Gastroesophageal sphincter (tissue), 4 donors: ENCODE results near the gene SENP2. TPM values are rescaled to one million over a fixed set of nuclear protein-coding genes. Genes with fewer than 3 reads are reported as not detected.
A peak's percentile ranks its signal among the peaks of the same experiment; 100 is the strongest.
"Not testable (repeated sequence)": the region's sequence is repeated elsewhere in the genome, so short reads cannot be mapped to it uniquely, and the experiment has no call there.

ENCODE experiments used
- ATAC-seq: fragments of 150-250 bp; one replicate; pipeline ENCODE4 v1.9.1; 2016; ENCODE audit warnings: mild to moderate bottlenecking, moderate library complexity
- H3K27ac ChIP-seq, 4 donors: fragments of 200-600 bp; sonication (generic) in 3 of 4; 1 replicate in 3 of 4; 2 replicates in 1 of 4; pipeline ENCODE4 v1.5.1; 2016 to 2019
- H3K27me3 ChIP-seq: fragments of 200-600 bp; sonication (generic); one replicate; pipeline ENCODE4 v1.5.1; 2019
- H3K36me3 ChIP-seq, 2 donors: fragments of 200-600 bp; sonication (generic); one replicate each; pipeline ENCODE4 v1.5.1; 2019; ENCODE audit warnings: control low read depth in 1 of 2
- H3K4me1 ChIP-seq, 3 donors: fragments of 200-600 bp; sonication (generic); 1 replicate in 2 of 3; 2 replicates in 1 of 3; pipeline ENCODE4 v1.5.1; 2016 to 2019; ENCODE audit warnings: control low read depth in 2 of 3
- H3K4me3 ChIP-seq, 2 donors: fragments of 200-600 bp; sonication (generic); one replicate each; pipeline ENCODE4 v1.5.1; 2019; ENCODE audit warnings: mild to moderate bottlenecking in 1 of 2, moderate library complexity in 1 of 2
- H3K9me3 ChIP-seq, 3 donors: fragments of 200-600 bp; sonication (generic); one replicate each; pipeline ENCODE4 v1.5.1; 2017 to 2019; ENCODE audit warnings: control low read depth in 2 of 3
- CTCF ChIP-seq, 4 experiments: fragments of 200-600 bp in 2 of 4; fragments of 450-650 bp in 2 of 4; sonication (generic) in 1 of 4; IDR thresholded peaks; one replicate each; pipeline ENCODE4 v1.5.1; 2017 to 2019; ENCODE audit warnings: antibody characterized with exemption in 4 of 4, mild to moderate bottlenecking in 2 of 4, moderate library complexity in 2 of 4
- EP300 ChIP-seq: sonication (generic); formaldehyde crosslinking; IDR thresholded peaks from one replicate; pipeline ENCODE4 v1.6.1; 2017; ENCODE audit warnings: antibody characterized with exemption, mild to moderate bottlenecking
- POLR2A ChIP-seq, 2 donors: fragments of 450-650 bp; IDR thresholded peaks; one replicate each; pipeline ENCODE4 v1.6.1; 2017; ENCODE audit warnings: antibody characterized with exemption in 2 of 2, mild to moderate bottlenecking in 2 of 2, moderate library complexity in 1 of 2
- POLR2AphosphoS5 ChIP-seq: sonication (generic); formaldehyde crosslinking; IDR thresholded peaks from one replicate; pipeline ENCODE4 v1.6.1; 2017; ENCODE audit warnings: antibody characterized with exemption
- WGBS, 2 donors: methylation state at CpG; one replicate each; pipeline ENCODE4 v1.1.5; 2018; ENCODE audit warnings: low coverage in 1 of 2; 5-methylcytosine and 5-hydroxymethylcytosine counted together
- total RNA-seq, 4 donors: library from RNA; depleted of rRNA; stranded (reverse); fragments of >200 nt; gene quantifications; one replicate each; pipeline ENCODE4 v1.1.0, GENCODE V29; 2016

The SENP2 gene
- total RNA-seq, 4 donors from 2014 or later = 25.8 to 51.2 (median 40.2) TPM

- no peaks in the 10 kb centered on the region for H3K4me1 ChIP-seq
- H3K27me3 ChIP-seq = no peaks in the 10 kb centered on the region
- H3K4me3 ChIP-seq = no peak overlapping the region
- WGBS, 2 donors = 86 to 89% methylated on average over 4 to 5 of the region's 5 CpGs
- TF ChIP-seq POLR2A (IDR thresholded peaks at IDR 0.05) = no peak
- no peak for TF ChIP-seq EP300
- TF ChIP-seq POLR2AphosphoS5 = no peak
- TF ChIP-seq CTCF (IDR thresholded peaks at IDR 0.05) = no peak
- peaks cover 0 to 21% (median 0%) of the 10 kb centered on the region in 3 donors for H3K9me3 ChIP-seq
- no peaks in the 10 kb centered on the region for H3K36me3 ChIP-seq
- H3K27ac ChIP-seq = no peak overlapping the region
- no peak for ATAC-seq
Measured at GRCh38 chr3:185572183-185572582, 13.9 kb upstream of the SENP2 start.

GRCh38 chr3:185575108-185575869 lies 10.8 kb upstream of the SENP2 start:
- not testable (repeated sequence) for H3K36me3 ChIP-seq, H3K4me3 ChIP-seq, ATAC-seq, H3K27ac ChIP-seq, H3K4me1 ChIP-seq, H3K27me3 ChIP-seq
- 24 to 29% methylated on average over 12 to 14 of the region's 17 CpGs for WGBS, 2 donors
- peaks cover 0 to 15% (median 0%) of the 10 kb centered on the region in 3 donors for H3K9me3 ChIP-seq
- TF ChIP-seq CTCF (IDR thresholded peaks at IDR 0.05) = peak in 3 of 4 experiments; percentile 16 to 56 (median 41)

- H3K27ac ChIP-seq = no peak overlapping the region
- no peak overlapping the region for H3K4me3 ChIP-seq
- no peak for ATAC-seq
- no peaks in the 10 kb centered on the region for H3K36me3 ChIP-seq
- no peaks in the 10 kb centered on the region for H3K9me3 ChIP-seq
- no peaks in the 10 kb centered on the region for H3K27me3 ChIP-seq
- H3K4me1 ChIP-seq = peaks cover 0 to 14% (median 4%) of the 10 kb centered on the region in 3 donors
- 33 to 44% methylated on average over 3 of the region's 3 CpGs for WGBS, 2 donors
- TF ChIP-seq POLR2AphosphoS5 (no peak), EP300 (no peak), CTCF (IDR thresholded peaks at IDR 0.05) (no peak), POLR2A (IDR thresholded peaks at IDR 0.05) (no peak)
Measured at GRCh38 chr3:185582236-185582635, 3.9 kb upstream of the SENP2 start.

GRCh38 chr3:185582871-185583270 lies 3.2 kb upstream of the SENP2 start:
- ATAC-seq = no peak
- Histone ChIP-seq H3K4me3 (no peak overlapping the region), H3K4me1 (peaks cover 0 to 21% (median 4%) of the 10 kb centered on the region in 3 donors), H3K27ac (no peak overlapping the region), H3K36me3 (no peaks in the 10 kb centered on the region), H3K9me3 (no peaks in the 10 kb centered on the region), H3K27me3 (no peaks in the 10 kb centered on the region)
- WGBS, 2 donors = 29% methylated on average over 2 to 3 of the region's 3 CpGs
- TF ChIP-seq CTCF (IDR thresholded peaks at IDR 0.05) (no peak), EP300 (no peak), POLR2AphosphoS5 (no peak), POLR2A (IDR thresholded peaks at IDR 0.05) (no peak)

GRCh38 chr3:185583925-185584324 lies 2.2 kb upstream of the SENP2 start:
- TF ChIP-seq POLR2AphosphoS5 = no peak
- TF ChIP-seq POLR2A (IDR thresholded peaks at IDR 0.05) = no peak
- no peak for TF ChIP-seq CTCF (IDR thresholded peaks at IDR 0.05)
- no peak for TF ChIP-seq EP300
- Histone ChIP-seq H3K9me3 (no peaks in the 10 kb centered on the region), H3K4me1 (peaks cover 0 to 31% (median 12%) of the 10 kb centered on the region in 3 donors), H3K36me3 (no peaks in the 10 kb centered on the region), H3K27me3 (no peaks in the 10 kb centered on the region), H3K4me3 (no peak overlapping the region), H3K27ac (no peak overlapping the region)
- WGBS, 2 donors = 60 to 69% methylated on average over 5 of the region's 6 CpGs
- no peak for ATAC-seq
